H9 (cell line): ENCODE data around the gene ZFP57. TPM values are rescaled to one million over a fixed set of nuclear protein-coding genes. Genes with fewer than 3 reads are reported as not detected.

ENCODE experiments used
- DNase-seq: peaks from one replicate; pipeline ENCODE4 v3.0.0-alpha.2; 2017
- H2AFZ ChIP-seq: one replicate; pipeline ENCODE4 v1.6.1; 2013; ENCODE audit warnings: mild to moderate bottlenecking, low read length, control low read depth, moderate library complexity
- H2AK5ac ChIP-seq: 2 replicates; pipeline ENCODE4 v1.6.1; 2013; ENCODE audit warnings: low read length, control low read depth, mixed read lengths; ENCODE audit not compliant: insufficient read length
- H2BK120ac ChIP-seq: one replicate; pipeline ENCODE4 v1.6.1; 2013; ENCODE audit warnings: low read depth, mild to moderate bottlenecking, low read length, control low read depth, inconsistent platforms; ENCODE audit not compliant: poor library complexity, severe bottlenecking
- H2BK12ac ChIP-seq: 2 replicates; pipeline ENCODE4 v1.6.1; 2013; ENCODE audit warnings: low read length, control low read depth, mixed read lengths, low read depth; ENCODE audit not compliant: insufficient read length
- H2BK15ac ChIP-seq: 2 replicates; pipeline ENCODE4 v1.6.1; 2013; ENCODE audit warnings: low read depth, low read length, control low read depth
- H2BK20ac ChIP-seq: one replicate; pipeline ENCODE4 v1.6.1; 2013; ENCODE audit warnings: low read depth, mild to moderate bottlenecking, low read length, control low read depth, inconsistent platforms; ENCODE audit not compliant: poor library complexity, severe bottlenecking
- H2BK5ac ChIP-seq: 2 replicates; pipeline ENCODE4 v1.6.1; 2013; ENCODE audit warnings: low read length, control low read depth, mixed read lengths; ENCODE audit not compliant: insufficient read length
- H3K14ac ChIP-seq: 2 replicates; pipeline ENCODE4 v1.6.1; 2013; ENCODE audit warnings: low read length, control low read depth; ENCODE audit not compliant: insufficient read depth
- H3K18ac ChIP-seq: 2 replicates; pipeline ENCODE4 v1.6.1; 2013; ENCODE audit warnings: low read depth, mild to moderate bottlenecking, mixed read lengths, low read length, control low read depth; ENCODE audit not compliant: insufficient read length
- H3K23ac ChIP-seq: 2 replicates; pipeline ENCODE4 v1.6.1; 2013; ENCODE audit warnings: low read length, control low read depth, mixed read lengths, low read depth; ENCODE audit not compliant: insufficient read length
- H3K23me2 ChIP-seq: 2 replicates; pipeline ENCODE4 v1.6.1; 2013; ENCODE audit warnings: low read depth, mild to moderate bottlenecking, mixed read lengths, low read length, control low read depth; ENCODE audit not compliant: insufficient read length, poor library complexity, severe bottlenecking
- H3K27ac ChIP-seq: 2 replicates; pipeline ENCODE4 v1.5.1; 2013; ENCODE audit warnings: low read length, control low read depth, mixed read lengths, low read depth; ENCODE audit not compliant: insufficient read length
- H3K27me3 ChIP-seq: 2 replicates; pipeline ENCODE4 v1.6.1; 2013; ENCODE audit warnings: low read length, control low read depth, inconsistent platforms; ENCODE audit not compliant: insufficient read depth
- H3K4ac ChIP-seq: 2 replicates; pipeline ENCODE4 v1.6.1; 2013; ENCODE audit warnings: low read depth, mild to moderate bottlenecking, control low read depth, inconsistent platforms, low read length, moderate library complexity
- H3K4me1 ChIP-seq: 2 replicates; pipeline ENCODE4 v1.6.1; 2013; ENCODE audit warnings: low read length, control low read depth, inconsistent platforms; ENCODE audit not compliant: insufficient read depth
- H3K4me2 ChIP-seq: 2 replicates; pipeline ENCODE4 v1.6.1; 2013; ENCODE audit warnings: low read length, control low read depth, mixed read lengths; ENCODE audit not compliant: insufficient read length, insufficient read depth
- H3K56ac ChIP-seq: 2 replicates; pipeline ENCODE4 v1.6.1; 2013; ENCODE audit warnings: low read depth, mild to moderate bottlenecking, mixed read lengths, low read length, control low read depth; ENCODE audit not compliant: insufficient read length
- H3K79me1 ChIP-seq: 2 replicates; pipeline ENCODE4 v1.6.1; 2013; ENCODE audit warnings: low read depth, mild to moderate bottlenecking, moderate library complexity, low read length, control low read depth, inconsistent platforms; ENCODE audit not compliant: insufficient read depth, poor library complexity, severe bottlenecking
- H3K79me2 ChIP-seq: 2 replicates; pipeline ENCODE4 v1.6.1; 2013; ENCODE audit warnings: low read length, control low read depth, inconsistent platforms; ENCODE audit not compliant: insufficient read depth
- H3K9ac ChIP-seq: 2 replicates; pipeline ENCODE4 v1.6.1; 2013; ENCODE audit warnings: low read length, control low read depth, mixed read lengths; ENCODE audit not compliant: insufficient read length; ENCODE audit errors: extremely low read depth
- H3K9me3 ChIP-seq: one replicate; pipeline ENCODE4 v1.6.1; 2013; ENCODE audit warnings: low read depth, low read length, inconsistent platforms; ENCODE audit not compliant: control insufficient read depth
- H3T11ph ChIP-seq: one replicate; pipeline ENCODE4 v1.6.1; 2013; ENCODE audit warnings: mild to moderate bottlenecking, low read length, control low read depth, inconsistent platforms
- H4K20me1 ChIP-seq: one replicate; pipeline ENCODE4 v1.6.1; 2013; ENCODE audit not compliant: control insufficient read depth, insufficient read length, insufficient read depth
- H4K5ac ChIP-seq: 2 replicates; pipeline ENCODE4 v1.6.1; 2013; ENCODE audit warnings: low read depth, mild to moderate bottlenecking, mixed read lengths, low read length, control low read depth; ENCODE audit not compliant: insufficient read length
- H4K8ac ChIP-seq: replicated peaks from 2 replicates; pipeline ENCODE4 v1.6.1; 2013; ENCODE audit warnings: low read length, control low read depth, mixed read lengths, low read depth; ENCODE audit not compliant: insufficient read length
- H4K91ac ChIP-seq: 2 replicates; pipeline ENCODE4 v1.6.1; 2013; ENCODE audit warnings: low read depth, mild to moderate bottlenecking, moderate library complexity, mixed read lengths, low read length, control low read depth; ENCODE audit not compliant: insufficient read length
- H3K27ac Mint-ChIP-seq, 3 experiments: 2 replicates in 2 of 3; 3 replicates in 1 of 3; pipeline ENCODE4 v1.8.0; 2020 to 2021; ENCODE audit warnings: mixed read lengths in 3 of 3, mild to moderate bottlenecking in 1 of 3, moderate library complexity in 1 of 3
- H3K27me3 Mint-ChIP-seq: 2 replicates; pipeline ENCODE4 v1.8.0; 2021; ENCODE audit warnings: low read depth, mild to moderate bottlenecking, moderate library complexity, mixed read lengths
- H3K36me3 Mint-ChIP-seq, 3 experiments: 2 replicates in 2 of 3; 3 replicates in 1 of 3; pipeline ENCODE4 v1.8.0; 2020 to 2021; ENCODE audit warnings: low read depth in 3 of 3, mixed read lengths in 3 of 3; ENCODE audit not compliant: insufficient read depth in 1 of 3
- H3K4me1 Mint-ChIP-seq, 2 experiments: 2 replicates each; pipeline ENCODE4 v1.8.0; 2020; ENCODE audit warnings: mixed read lengths in 2 of 2
- H3K4me3 Mint-ChIP-seq, 2 experiments: 2 replicates in 1 of 2; 3 replicates in 1 of 2; pipeline ENCODE4 v1.8.0; 2020 to 2021; ENCODE audit warnings: mild to moderate bottlenecking in 2 of 2, mixed read lengths in 2 of 2, moderate library complexity in 1 of 2
- H3K9me3 Mint-ChIP-seq, 2 experiments: 2 replicates in 1 of 2; 3 replicates in 1 of 2; pipeline ENCODE4 v1.8.0; 2020; ENCODE audit warnings: mild to moderate bottlenecking in 2 of 2, mixed read lengths in 2 of 2, moderate library complexity in 1 of 2
- CTCF ChIP-seq: fragments of 200-600 bp; sonication (generic); conservative IDR thresholded peaks from 3 replicates; pipeline ENCODE4 v1.8.0; 2021; ENCODE audit warnings: antibody characterized with exemption, mild to moderate bottlenecking
- WGBS: extraction: QIAGEN DNeasy Blood & Tissue Kit; methylation state at CpG from one replicate; pipeline ENCODE4 v1.1.7; 2013; ENCODE audit warnings: missing lambda C conversion rate, low lambda C conversion rate, mixed read lengths; ENCODE audit not compliant: insufficient read length; ENCODE audit errors: extremely low coverage; 5-methylcytosine and 5-hydroxymethylcytosine counted together
- total RNA-seq: library from RNA; stranded (reverse); gene quantifications from 2 replicates; pipeline ENCODE4 v1.2.1, GENCODE V29; 2021

ZFP57 gene
- total RNA-seq, 1 experiment from 2014 or later, result 1.7 TPM

- Histone ChIP-seq H2BK5ac (no peak overlapping the region), H4K8ac (no peak overlapping the region), H3K4me2 (no peak overlapping the region), H2AK5ac (no peak overlapping the region), H3K18ac (no peak overlapping the region), H3K56ac (no peak overlapping the region), H3T11ph (no peak overlapping the region), H4K5ac (no peak overlapping the region), H4K20me1 (no peaks in the 10 kb centered on the region), H3K23ac (no peak overlapping the region), H2BK15ac (no peak overlapping the region), H3K14ac (no peak overlapping the region), H2BK120ac (no peak overlapping the region), H2BK20ac (no peak overlapping the region), H3K79me2 (no peaks in the 10 kb centered on the region), H4K91ac (no peak overlapping the region), H3K79me1 (no peaks in the 10 kb centered on the region), H2AFZ (no peak overlapping the region), H3K4ac (no peak overlapping the region), H3K4me1 (peaks cover 3% of the 10 kb centered on the region; the same call in 1 of the 2 replicates), H3K9ac (no peak overlapping the region), H3K23me2 (no peaks in the 10 kb centered on the region), H3K27ac (no peak overlapping the region), H3K9me3 (no peaks in the 10 kb centered on the region), H2BK12ac (no peak overlapping the region), H3K27me3 (peaks cover 2% of the 10 kb centered on the region; the same call in 1 of the 2 replicates)
- no peak overlapping the region for H3K4me3 Mint-ChIP-seq
- peaks cover 15% of the 10 kb centered on the region for H3K27me3 Mint-ChIP-seq
- DNase-seq, result no peak
- H3K4me1 Mint-ChIP-seq, result peaks cover 3 to 6% of the 10 kb centered on the region in 2 experiments; a peak in 2 of 4 replicates
- H3K9me3 Mint-ChIP-seq, result no peaks in the 10 kb centered on the region
- no CpG with 5 or more reads among the region's 11 CpGs for WGBS
- no peaks in the 10 kb centered on the region for H3K36me3 Mint-ChIP-seq
- no peak for TF ChIP-seq CTCF
- no peak overlapping the region; a peak in 1 of 7 replicates for H3K27ac Mint-ChIP-seq
Measured at GRCh38 chr6:29708432-29709179, 27.7 kb upstream of the ZFP57 start.
